Stimulated activated naive B cell treated with anti-CD40 and anti-IgM and Interleukin-4, amounts not matched to agents 10 μg/mL and 1 μg/mL and 100 μg/mL, for 72 hours (primary cell): ENCODE data around the gene SPEN.
A peak's percentile ranks its signal among the peaks of the same experiment; 100 is the strongest.

Experiments
- ATAC-seq, 2 donors: fragments of 150-1000 bp; cut with Tn5 transposase; replicated peaks; 2 replicates each; pipeline ENCODE4 v1.10.0; 2021; ENCODE audit warnings: moderate library complexity in 1 of 2
- DNase-seq: peaks from one replicate; pipeline ENCODE4 v3.0.0; 2021
- H3K27ac Mint-ChIP-seq: one replicate; pipeline ENCODE4 v1.8.0; 2022; ENCODE audit warnings: mild to moderate bottlenecking, mixed read lengths
- H3K27me3 Mint-ChIP-seq, 2 donors: one replicate each; pipeline ENCODE4 v1.8.0; 2022; ENCODE audit warnings: mixed read lengths in 2 of 2
- H3K36me3 Mint-ChIP-seq, 2 donors: one replicate each; pipeline ENCODE4 v1.8.0; 2022; ENCODE audit warnings: mixed read lengths in 2 of 2, mild to moderate bottlenecking in 1 of 2
- H3K4me1 Mint-ChIP-seq, 2 donors: one replicate each; pipeline ENCODE4 v1.8.0; 2022; ENCODE audit warnings: mixed read lengths in 2 of 2, mild to moderate bottlenecking in 1 of 2
- H3K4me3 Mint-ChIP-seq, 2 donors: one replicate each; pipeline ENCODE4 v1.8.0; 2022; ENCODE audit warnings: mild to moderate bottlenecking in 2 of 2, mixed read lengths in 2 of 2, moderate library complexity in 1 of 2
- H3K9me3 Mint-ChIP-seq, 2 donors: one replicate each; pipeline ENCODE4 v1.8.0; 2022; ENCODE audit warnings: mixed read lengths in 2 of 2, mild to moderate bottlenecking in 1 of 2

SPEN gene

DNA sequence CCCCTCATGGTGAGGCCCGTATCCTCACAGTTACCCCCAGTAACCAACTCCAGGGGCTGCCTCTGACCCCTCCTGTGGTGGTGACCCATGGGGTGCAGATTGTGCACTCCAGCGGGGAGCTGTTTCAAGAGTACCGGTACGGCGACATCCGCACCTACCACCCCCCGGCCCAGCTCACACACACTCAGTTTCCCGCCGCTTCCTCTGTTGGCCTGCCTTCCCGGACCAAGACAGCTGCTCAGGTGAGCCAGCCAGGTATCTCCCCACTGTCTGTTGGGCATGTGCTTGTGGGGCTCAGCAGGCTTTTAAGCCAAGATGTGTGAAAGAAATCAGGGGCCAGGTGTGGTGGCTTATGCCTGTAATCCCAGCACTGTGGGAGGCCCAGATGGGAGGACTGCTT is 88.5 kb downstream of the SPEN start:
- H3K4me1 Mint-ChIP-seq = peaks cover 16% of the 10 kb centered on the region in 2 donors
- DNase-seq (no peak), ATAC-seq (no peak)
- no peaks in the 10 kb centered on the region for H3K27me3 Mint-ChIP-seq
- peaks cover 60 to 85% of the 10 kb centered on the region in 2 donors for H3K36me3 Mint-ChIP-seq
- no peak overlapping the region for H3K4me3 Mint-ChIP-seq
- H3K27ac Mint-ChIP-seq = peak overlapping the region; percentile 52
- no peaks in the 10 kb centered on the region for H3K9me3 Mint-ChIP-seq

DNA sequence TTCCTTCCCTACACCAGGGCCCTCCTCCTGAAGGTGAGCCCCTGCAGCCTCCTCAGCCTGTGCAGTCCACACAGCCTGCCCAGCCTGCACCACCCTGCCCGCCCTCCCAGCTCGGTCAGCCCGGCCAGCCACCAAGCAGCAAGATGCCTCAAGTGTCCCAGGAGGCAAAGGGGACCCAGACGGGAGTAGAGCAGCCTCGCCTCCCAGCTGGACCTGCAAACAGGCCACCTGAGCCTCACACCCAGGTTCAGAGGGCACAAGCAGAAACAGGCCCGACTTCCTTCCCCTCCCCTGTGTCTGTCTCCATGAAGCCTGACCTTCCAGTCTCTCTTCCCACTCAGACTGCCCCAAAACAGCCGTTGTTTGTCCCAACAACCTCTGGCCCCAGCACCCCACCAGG is 89.6 kb downstream of the SPEN start:
- peaks cover 14 to 16% of the 10 kb centered on the region in 2 donors for H3K4me1 Mint-ChIP-seq
- H3K9me3 Mint-ChIP-seq = no peaks in the 10 kb centered on the region
- DNase-seq (no peak), ATAC-seq (no peak)
- H3K36me3 Mint-ChIP-seq = peaks cover 57 to 83% of the 10 kb centered on the region in 2 donors
- peak overlapping the region; percentile 91 for H3K27ac Mint-ChIP-seq
- H3K4me3 Mint-ChIP-seq = no peak overlapping the region
- no peaks in the 10 kb centered on the region for H3K27me3 Mint-ChIP-seq

DNA sequence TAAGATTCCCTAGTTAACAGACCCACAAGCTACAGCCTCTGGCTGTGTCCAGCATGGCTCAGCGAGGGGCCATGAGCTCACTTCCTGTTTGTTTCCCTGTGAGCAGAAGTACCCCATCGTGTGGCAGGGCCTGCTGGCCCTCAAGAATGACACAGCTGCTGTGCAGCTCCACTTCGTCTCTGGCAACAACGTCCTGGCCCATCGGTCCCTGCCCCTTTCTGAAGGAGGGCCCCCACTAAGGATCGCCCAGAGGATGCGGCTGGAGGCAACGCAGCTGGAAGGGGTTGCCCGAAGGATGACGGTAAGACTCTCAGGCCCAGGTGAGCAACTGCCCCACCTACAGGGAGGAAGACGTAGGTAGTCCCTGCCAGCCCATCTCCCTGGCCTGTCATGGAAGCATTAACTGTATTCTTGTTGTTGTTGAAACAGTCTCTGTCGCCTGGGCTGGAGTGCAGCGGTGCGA is 90.2 kb downstream of the SPEN start:
- DNase-seq (no peak), ATAC-seq (peak; percentile 24 to 37)
- Mint-ChIP-seq H3K27me3 (no peaks in the 10 kb centered on the region), H3K4me1 (peaks cover 14 to 16% of the 10 kb centered on the region in 2 donors), H3K4me3 (no peak overlapping the region), H3K9me3 (no peaks in the 10 kb centered on the region), H3K36me3 (peaks cover 56 to 83% of the 10 kb centered on the region in 2 donors), H3K27ac (peak overlapping the region; percentile 91)

DNA sequence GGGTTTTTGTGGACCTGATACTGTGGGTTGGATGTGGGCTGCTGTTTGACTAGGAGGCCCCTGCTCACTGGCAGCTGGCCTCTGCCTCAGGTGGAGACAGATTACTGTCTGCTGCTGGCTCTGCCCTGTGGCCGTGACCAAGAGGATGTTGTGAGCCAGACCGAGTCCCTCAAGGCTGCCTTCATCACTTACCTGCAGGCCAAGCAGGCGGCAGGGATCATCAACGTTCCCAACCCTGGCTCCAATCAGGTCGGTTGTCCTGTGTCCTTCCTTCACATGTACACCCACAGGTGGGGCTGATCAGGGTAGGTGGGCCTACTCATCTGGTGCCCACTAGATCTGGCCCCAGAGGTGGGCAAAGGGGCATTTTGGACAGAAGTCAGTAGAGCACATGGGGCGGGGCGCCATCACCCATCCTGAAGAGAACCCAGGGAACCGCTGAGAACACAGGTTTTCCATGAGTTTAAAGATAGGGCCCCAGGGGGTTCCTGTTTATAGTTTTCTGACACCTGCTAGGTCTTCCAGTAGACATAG is 91.2 kb downstream of the SPEN start:
- peak overlapping the region; percentile 63 for H3K27ac Mint-ChIP-seq
- DNase-seq (no peak), ATAC-seq (peak; percentile 62 to 70)
- no peaks in the 10 kb centered on the region for H3K9me3 Mint-ChIP-seq
- peaks cover 48 to 73% of the 10 kb centered on the region in 2 donors for H3K36me3 Mint-ChIP-seq
- H3K27me3 Mint-ChIP-seq = no peaks in the 10 kb centered on the region
- no peak overlapping the region for H3K4me3 Mint-ChIP-seq
- peaks cover 14 to 16% of the 10 kb centered on the region in 2 donors for H3K4me1 Mint-ChIP-seq

DNA sequence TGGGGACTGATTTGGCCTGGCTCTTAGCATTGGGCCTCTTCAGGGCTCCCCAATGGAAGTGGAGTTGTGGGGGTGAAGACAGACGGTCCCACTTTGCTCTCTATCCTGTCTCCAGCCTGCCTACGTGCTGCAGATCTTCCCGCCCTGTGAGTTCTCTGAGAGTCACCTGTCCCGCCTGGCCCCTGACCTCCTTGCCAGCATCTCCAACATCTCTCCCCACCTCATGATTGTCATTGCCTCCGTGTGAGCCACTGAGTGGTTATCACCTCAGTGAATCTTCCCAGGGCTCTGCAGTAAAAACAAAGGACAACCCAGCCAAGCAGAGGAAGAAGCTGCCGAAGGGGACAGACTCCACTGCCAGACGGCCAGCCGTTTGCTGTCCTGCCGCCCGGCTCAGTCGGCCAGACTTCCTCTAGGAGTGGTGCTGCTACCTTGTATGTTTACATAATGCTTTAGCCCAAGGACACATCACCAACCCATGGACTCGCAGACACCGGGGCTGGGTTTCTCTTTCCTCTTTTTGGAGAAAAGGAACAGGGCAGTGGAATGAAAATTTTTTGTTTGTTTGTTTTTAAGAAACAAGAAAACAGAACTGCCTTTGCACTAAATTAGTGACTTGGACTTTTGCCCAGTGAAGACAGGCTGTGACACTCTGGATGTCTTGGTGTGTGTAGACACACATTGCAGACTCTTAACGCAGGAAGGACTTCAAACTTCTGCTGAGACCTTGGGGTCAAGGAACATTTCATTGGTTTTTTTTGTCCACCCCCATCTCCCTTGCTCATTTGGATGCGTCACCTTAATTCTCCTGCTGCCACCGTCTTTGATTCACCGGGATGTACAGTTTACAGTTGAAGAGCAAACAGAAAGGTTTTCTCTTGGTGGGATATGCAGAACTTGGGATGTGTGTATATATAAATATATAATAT is 91.9 kb downstream of the SPEN start:
- ATAC-seq = no peak
- Mint-ChIP-seq H3K9me3 (no peaks in the 10 kb centered on the region), H3K4me1 (peaks cover 14 to 16% of the 10 kb centered on the region in 2 donors), H3K27ac (peak overlapping the region; percentile 83), H3K27me3 (no peaks in the 10 kb centered on the region), H3K4me3 (peak overlapping the region in 1 of 2 donors; percentile 21), H3K36me3 (peaks cover 47 to 67% of the 10 kb centered on the region in 2 donors)
- DNase-seq = no peak

DNA sequence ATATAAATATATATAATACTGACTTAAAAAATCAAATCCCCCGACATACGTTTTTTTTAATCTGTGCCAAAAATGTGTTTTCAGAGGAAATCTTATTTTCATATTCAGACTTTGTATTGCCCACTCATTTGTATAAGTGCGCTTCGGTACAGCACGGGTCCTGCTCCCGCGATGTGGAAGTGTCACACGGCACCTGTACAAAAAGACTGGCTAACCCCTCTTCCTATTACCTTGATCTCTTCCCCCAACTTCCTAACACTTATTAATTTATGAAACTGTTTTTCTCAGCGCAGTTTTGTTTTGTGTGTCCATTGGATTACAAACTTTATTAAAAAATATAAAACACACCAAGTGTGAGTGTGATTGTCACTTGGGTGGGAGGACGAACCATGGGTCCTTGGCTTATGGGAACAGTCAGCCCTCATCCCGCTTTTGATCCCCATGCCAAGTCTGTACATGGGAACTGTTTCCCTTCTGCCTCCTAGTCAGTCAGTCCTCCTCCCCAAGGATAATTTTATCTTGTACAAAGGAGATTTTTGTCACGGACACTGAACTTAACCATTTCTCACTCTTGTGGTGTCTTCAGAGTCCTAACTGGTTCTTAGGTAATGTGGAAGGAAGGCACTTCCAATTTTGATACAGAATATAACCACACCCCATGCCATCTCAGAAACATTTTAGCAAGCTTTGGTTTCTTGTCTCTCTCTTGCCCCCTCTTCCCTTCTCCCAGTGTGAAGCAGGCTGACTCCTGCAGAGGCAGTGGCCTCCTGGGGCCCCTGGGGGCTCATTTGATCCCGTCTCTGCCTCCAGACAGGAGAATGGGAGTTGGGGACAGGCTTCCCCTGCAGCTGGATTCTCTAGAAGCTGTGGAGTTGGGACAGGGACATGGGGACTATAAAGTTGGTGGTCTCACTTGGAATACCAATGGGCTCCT is 92.9 kb downstream of the SPEN start:
- Mint-ChIP-seq H3K9me3 (no peaks in the 10 kb centered on the region), H3K36me3 (peaks cover 43 to 58% of the 10 kb centered on the region in 2 donors), H3K27me3 (no peaks in the 10 kb centered on the region), H3K4me1 (peaks cover 11 to 16% of the 10 kb centered on the region in 2 donors), H3K4me3 (no peak overlapping the region), H3K27ac (peak overlapping the region; percentile 83)
- DNase-seq = no peak
- no peak for ATAC-seq

DNA sequence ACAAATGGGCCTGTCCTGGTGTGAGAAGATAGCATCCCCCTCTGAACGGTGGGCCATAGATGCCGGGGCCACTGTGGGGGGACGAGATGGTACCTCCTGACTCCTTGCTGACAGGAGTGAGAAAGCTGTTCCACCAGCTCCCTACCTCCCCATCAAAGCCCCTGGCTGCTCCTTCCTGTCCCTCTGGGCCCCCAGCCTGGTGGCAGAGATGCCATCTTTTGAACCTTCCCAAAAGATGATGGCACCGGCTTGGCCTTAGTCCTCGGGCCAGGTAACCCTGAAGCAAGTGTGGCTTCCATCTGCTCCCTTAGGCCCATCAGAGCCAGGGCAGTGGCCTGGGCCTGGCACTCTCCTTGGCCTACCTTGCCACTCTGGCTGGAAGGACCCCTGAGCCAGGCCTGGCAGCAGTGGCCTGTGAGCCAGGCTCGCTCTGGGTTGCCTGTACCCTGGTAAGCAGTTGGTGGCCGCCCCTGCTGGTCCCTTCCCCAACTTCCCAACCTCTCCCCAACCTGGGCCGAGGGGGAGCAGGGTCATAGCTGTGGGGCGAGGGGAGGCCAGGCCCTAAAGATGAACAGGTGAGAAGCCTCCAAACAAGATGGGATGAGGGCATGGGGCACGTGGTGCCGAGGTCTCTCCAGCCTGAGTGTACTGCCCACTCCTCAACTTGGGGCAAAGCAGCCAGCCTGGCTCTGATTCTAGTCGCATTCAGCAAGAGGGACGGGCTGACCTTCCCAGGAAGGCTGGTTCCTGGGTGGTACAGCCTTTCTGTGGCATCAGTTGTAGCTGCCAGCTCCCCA is 93.7 kb downstream of the SPEN start:
- no peak for DNase-seq
- Mint-ChIP-seq H3K9me3 (no peaks in the 10 kb centered on the region), H3K4me1 (peaks cover 8 to 19% of the 10 kb centered on the region in 2 donors), H3K36me3 (peaks cover 37 to 53% of the 10 kb centered on the region in 2 donors), H3K4me3 (no peak overlapping the region), H3K27me3 (no peaks in the 10 kb centered on the region), H3K27ac (peak overlapping the region; percentile 83)
- ATAC-seq = no peak

DNA sequence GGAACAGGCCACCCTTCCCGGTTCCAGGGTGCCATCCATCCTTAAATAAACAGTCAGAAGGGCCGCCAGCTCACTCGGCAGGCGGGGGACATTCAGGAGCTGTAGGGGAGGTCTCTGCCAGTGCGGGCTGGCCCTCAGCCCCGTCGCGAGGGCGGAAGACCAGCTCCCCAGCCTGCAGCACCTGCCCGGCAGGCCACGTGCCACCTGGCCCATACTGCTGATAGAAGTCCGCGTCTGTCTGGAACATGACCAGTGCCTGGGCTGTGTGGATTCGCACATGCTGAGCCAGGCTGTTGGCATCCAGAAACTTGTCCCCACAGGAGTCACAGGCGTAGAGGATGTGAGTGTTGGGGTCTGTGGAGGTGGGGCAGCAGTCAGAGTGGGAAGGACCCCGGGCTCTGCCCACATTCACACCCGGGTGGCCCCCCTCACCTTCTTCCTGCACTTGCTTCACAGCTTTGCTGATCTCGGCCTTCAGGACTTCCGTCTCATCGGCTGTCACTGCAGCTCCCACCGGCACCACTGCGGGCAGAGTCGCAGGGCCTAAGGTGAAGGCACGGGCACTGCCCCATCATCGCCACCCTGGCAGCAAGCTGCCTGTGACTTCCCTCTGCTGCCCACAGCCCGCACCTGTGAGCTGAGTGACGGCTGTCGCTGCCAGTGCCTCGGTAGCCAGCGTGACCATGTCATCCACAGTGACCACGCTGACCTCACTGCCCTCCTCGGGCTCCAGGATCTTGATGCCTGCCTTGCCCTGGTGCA is 94.6 kb downstream of the SPEN start:
- ATAC-seq = no peak
- Mint-ChIP-seq H3K4me1 (peaks cover 10 to 28% of the 10 kb centered on the region in 2 donors), H3K4me3 (no peak overlapping the region), H3K36me3 (peaks cover 39 to 55% of the 10 kb centered on the region in 2 donors), H3K27ac (peak overlapping the region; percentile 83), H3K9me3 (no peaks in the 10 kb centered on the region), H3K27me3 (no peaks in the 10 kb centered on the region)
- DNase-seq = no peak

DNA sequence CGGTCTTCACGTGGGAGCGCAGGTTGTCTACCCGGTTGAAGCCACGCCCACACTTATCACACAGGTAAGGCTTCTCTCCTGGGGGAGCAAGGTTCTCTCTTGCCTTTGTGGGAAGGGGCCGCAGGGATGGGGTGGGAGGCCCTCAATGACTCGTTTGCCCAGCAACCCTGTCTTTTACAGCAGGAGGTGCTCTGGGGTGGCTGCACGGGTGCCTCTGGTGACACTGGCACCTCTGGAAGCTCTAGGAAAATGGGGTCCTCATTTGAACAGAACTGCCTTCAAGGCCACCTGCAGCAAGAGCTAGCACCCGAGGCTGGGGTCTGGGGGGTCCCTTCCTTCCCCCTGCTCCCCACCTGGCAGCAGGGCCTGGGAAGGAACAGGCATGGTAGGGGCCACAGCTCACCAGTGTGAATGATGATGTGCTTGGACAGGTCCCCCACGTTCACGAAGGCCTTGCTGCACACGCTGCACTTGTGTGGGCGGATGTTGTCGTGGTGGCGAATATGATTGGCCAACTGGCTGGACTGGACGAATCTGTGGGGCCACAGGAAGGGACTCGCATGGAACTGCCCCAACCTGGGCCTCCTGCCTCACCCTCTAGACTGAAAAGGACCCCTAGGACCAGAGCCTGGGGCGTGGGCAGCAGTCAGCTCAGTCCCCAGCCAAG is 95.3 kb downstream of the SPEN start:
- ATAC-seq (no peak), DNase-seq (no peak)
- Mint-ChIP-seq H3K27me3 (no peaks in the 10 kb centered on the region), H3K27ac (peak overlapping the region; percentile 59), H3K4me3 (no peak overlapping the region), H3K4me1 (peaks cover 10 to 28% of the 10 kb centered on the region in 2 donors), H3K9me3 (no peaks in the 10 kb centered on the region), H3K36me3 (peaks cover 38 to 56% of the 10 kb centered on the region in 2 donors)

DNA sequence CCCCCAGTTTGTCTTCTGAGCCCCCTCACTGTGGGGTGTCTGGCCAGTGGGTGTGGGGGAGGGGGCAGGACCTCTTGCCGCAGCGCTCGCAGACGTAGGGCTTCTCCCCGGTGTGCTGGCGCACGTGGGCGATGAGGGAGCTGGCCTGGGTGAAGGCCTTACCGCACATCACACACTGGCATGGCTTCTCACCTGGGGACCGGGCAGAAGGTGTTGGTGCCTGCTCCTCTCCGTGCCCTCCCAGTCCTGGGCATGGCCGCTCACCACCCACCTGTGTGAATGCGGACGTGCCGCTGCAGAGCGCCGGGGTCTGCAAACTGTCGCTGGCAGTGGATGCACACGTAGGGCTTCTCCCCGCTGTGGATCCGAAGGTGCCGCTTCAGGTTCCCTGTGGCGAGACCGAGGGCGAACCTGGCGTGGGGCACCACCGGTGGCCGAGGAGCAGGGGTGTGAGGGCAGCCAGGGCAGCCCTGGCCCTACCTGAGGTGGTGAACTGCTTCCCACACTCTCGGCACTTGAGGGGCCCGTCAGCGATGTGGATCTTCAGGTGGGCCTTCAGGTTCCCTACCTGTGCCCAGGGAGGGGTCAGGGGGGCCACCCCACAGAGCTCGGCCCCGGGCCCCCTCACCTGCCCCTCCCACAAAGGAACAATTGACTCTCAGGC is 96.0 kb downstream of the SPEN start:
- no peaks in the 10 kb centered on the region for H3K27me3 Mint-ChIP-seq
- H3K36me3 Mint-ChIP-seq = peaks cover 40 to 59% of the 10 kb centered on the region in 2 donors
- H3K4me1 Mint-ChIP-seq = peaks cover 16 to 31% of the 10 kb centered on the region in 2 donors
- DNase-seq (no peak), ATAC-seq (no peak)
- H3K4me3 Mint-ChIP-seq = peak overlapping the region in 1 of 2 donors; percentile 6
- H3K9me3 Mint-ChIP-seq = no peaks in the 10 kb centered on the region
- H3K27ac Mint-ChIP-seq = peak overlapping the region; percentile 59

DNA sequence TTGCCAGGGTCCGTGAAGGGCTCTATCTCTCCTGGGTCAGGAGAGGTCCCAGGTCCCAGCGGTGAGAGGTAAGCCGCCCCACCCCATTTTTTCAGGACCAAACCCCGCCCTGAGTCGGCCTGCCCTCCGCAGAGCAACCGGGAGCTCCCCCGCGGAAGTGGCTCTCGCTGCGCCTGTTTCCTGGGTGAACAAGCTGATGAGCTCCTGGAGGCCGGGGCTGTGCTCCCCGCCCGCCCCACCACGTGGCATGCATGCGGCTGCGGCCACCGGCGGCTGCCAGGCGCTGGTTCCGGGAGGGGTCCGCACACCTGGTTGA is 96.4 kb downstream of the SPEN start:
- Mint-ChIP-seq H3K4me1 (peaks cover 21 to 36% of the 10 kb centered on the region in 2 donors), H3K36me3 (peaks cover 44 to 55% of the 10 kb centered on the region in 2 donors), H3K27ac (no peak overlapping the region), H3K9me3 (no peaks in the 10 kb centered on the region), H3K4me3 (no peak overlapping the region), H3K27me3 (no peaks in the 10 kb centered on the region)
- ATAC-seq = no peak
- DNase-seq = no peak

DNA sequence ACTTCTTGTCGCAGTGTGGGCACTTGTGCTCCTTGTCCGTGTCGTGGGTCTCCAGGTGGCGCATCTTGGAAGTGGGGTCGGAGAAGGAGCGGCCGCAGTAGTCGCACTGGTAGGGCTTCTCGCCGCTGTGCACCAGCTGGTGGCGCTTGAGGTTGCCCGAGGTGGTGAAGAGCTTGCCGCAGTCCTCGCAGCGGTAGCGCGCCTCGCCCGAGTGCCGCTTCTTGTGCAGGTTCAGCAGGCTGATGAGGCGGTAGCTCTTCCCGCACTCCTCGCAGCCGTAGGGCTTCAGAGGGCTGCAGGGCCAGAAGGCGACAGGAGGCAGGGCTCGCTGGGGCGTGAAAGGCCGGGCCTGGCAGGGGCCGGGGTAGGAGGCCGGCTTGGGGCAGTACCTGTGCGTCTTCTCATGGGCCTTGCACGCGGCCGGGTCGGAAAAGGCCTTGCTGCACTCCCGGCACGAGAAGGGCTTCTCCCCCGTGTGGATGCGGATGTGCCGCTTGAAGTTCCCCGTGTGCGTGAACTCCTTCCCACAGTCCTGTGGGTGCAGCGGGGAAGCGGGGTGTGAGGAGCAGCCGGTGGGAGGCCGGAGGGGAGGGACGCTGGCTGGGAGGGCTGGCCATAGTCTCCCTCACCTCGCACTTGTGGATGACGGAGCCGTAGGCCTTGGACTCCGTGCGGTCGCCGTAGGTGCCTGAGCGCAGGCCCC is 97.0 kb downstream of the SPEN start:
- peaks cover 26 to 36% of the 10 kb centered on the region in 2 donors for H3K4me1 Mint-ChIP-seq
- H3K9me3 Mint-ChIP-seq = no peaks in the 10 kb centered on the region
- H3K27ac Mint-ChIP-seq = no peak overlapping the region
- no peaks in the 10 kb centered on the region for H3K27me3 Mint-ChIP-seq
- peaks cover 42 to 50% of the 10 kb centered on the region in 2 donors for H3K36me3 Mint-ChIP-seq
- ATAC-seq = no peak
- DNase-seq = no peak
- H3K4me3 Mint-ChIP-seq = no peak overlapping the region
